Ovary (tissue), 9 donors: ENCODE measurements around the gene ANKRD53. TPM values are rescaled to one million over a fixed set of nuclear protein-coding genes. Genes with fewer than 3 reads are reported as not detected.

Experiments used
- polyA plus RNA-seq, 2 donors: library from polyadenylated mRNA; stranded (reverse); fragments of 200-250 nt in 1 of 2; fragments of 350-450 nt in 1 of 2; fragmentation: Illumina TruSeq in 1 of 2; extraction: RNeasy Lipid Tissue Mini Kit (QIAGEN cat#74804) in 1 of 2; gene quantifications; one replicate each; pipeline ENCODE4 v1.2.3, GENCODE V29; 2013 to 2014
- small RNA-seq: library from RNA; depleted of rRNA; stranded (forward); fragments of <200 nt; gene quantifications from one replicate; pipeline ENCODE3, GENCODE V24; 2016
- total RNA-seq, 7 donors: library from RNA; depleted of rRNA in 2 of 7; stranded (reverse); fragments of >200 nt in 2 of 7; fragmentation: NEBNext Ultra II Directional in 3 of 7; extraction: Animal tissue kit (Norgen Biotek cat#: 25700) in 3 of 7; gene quantifications; one replicate each; pipeline versions ENCODE4 v1.1.0 to v1.2.4, GENCODE V29; 2016 to 2023
- donor health status: DM: no; HTN: no; CAD: no; lungs with moderate emphysema.
- donor health status: DM: no; HTN: no; CAD: no.
- donor health status: Bipolar disorder and iron deficiency.
- donor health status: DM: yes; HTN: yes; CAD: no.
- donor health status: DM: no; HTN: no; CAD: no.
- donor health status: DM: yes; HTN: yes; CAD: no.

The ANKRD53 gene
- total and polyA plus RNA-seq, 9 donors, result 2.0 to 8.3 (median 3.9) TPM

Small RNAs within 50 kb of the gene (small RNA-seq; reads per million reads assigned to genes)
- gene RN7SL160P, result not detected

Other genes with a start within 250 kb of the ANKRD53 start
- gene ADD2, start 210.4 kb upstream of the ANKRD53 start, total RNA-seq, result 1 to 10 TPM in 4 of 7 donors, under 1 TPM in 3; 0.38 to 6.2 (median 1.2) TPM
- under 1 TPM; 0.29 to 0.62 TPM for gene ADD2, start 210.4 kb upstream of the ANKRD53 start, polyA plus RNA-seq
- gene FIGLA, start 188.0 kb upstream of the ANKRD53 start, total RNA-seq, result under 1 TPM in 1 of 7 donors, not detected in 6; 0.35 TPM
- gene FIGLA, start 188.0 kb upstream of the ANKRD53 start, polyA plus RNA-seq, result 1 to 10 TPM in 1 of 2 donors, not detected in 1; 3.3 TPM
- gene CLEC4F, start 158.0 kb upstream of the ANKRD53 start, total RNA-seq, result 1 to 10 TPM in 1 of 7 donors, under 1 TPM in 5, not detected in 1; 0.11 to 1.4 (median 0.38) TPM
- gene CLEC4F, start 158.0 kb upstream of the ANKRD53 start, polyA plus RNA-seq, result 1 to 10 TPM in 1 of 2 donors, under 1 TPM in 1; 0.50 to 1.3 TPM
- gene CD207, start 142.8 kb upstream of the ANKRD53 start, total RNA-seq, result 1 to 10 TPM in 1 of 7 donors, under 1 TPM in 4, not detected in 2; 0.13 to 1.5 (median 0.40) TPM
- under 1 TPM; 0.35 to 0.83 TPM for gene CD207, start 142.8 kb upstream of the ANKRD53 start, polyA plus RNA-seq
- 1 to 10 TPM in 3 of 7 donors, under 1 TPM in 4; 0.24 to 2.8 (median 0.99) TPM for gene VAX2, start 78.1 kb upstream of the ANKRD53 start, total RNA-seq
- gene VAX2, start 78.1 kb upstream of the ANKRD53 start, polyA plus RNA-seq, result 1 to 10 TPM in 1 of 2 donors, under 1 TPM in 1; 0.25 to 2.1 TPM
- gene ATP6V1B1, start 42.7 kb upstream of the ANKRD53 start, total RNA-seq, result 10 to 100 TPM in 2 of 7 donors, 1 to 10 TPM in 3, under 1 TPM in 1, not detected in 1; 0.72 to 11.9 (median 3.4) TPM
- 1 to 10 TPM in 1 of 2 donors, under 1 TPM in 1; 0.62 to 1.7 TPM for gene ATP6V1B1, start 42.7 kb upstream of the ANKRD53 start, polyA plus RNA-seq
- 10 to 100 TPM; 21.6 to 62.9 (median 57.3) TPM for gene TEX261, start 16.2 kb downstream of the ANKRD53 start, total RNA-seq
- gene TEX261, start 16.2 kb downstream of the ANKRD53 start, polyA plus RNA-seq, result 100 to 1,000 TPM in 1 of 2 donors, 10 to 100 TPM in 1; 44.4 to 132 TPM
- 10 to 100 TPM; 58.9 to 94.6 (median 81.1) TPM for gene NAGK, start 90.0 kb downstream of the ANKRD53 start, total RNA-seq
- 10 to 100 TPM; 57.7 to 78.5 TPM for gene NAGK, start 90.0 kb downstream of the ANKRD53 start, polyA plus RNA-seq
- 10 to 100 TPM; 10.7 to 22.0 (median 17.3) TPM for gene MCEE, start 151.6 kb downstream of the ANKRD53 start, total RNA-seq
- 10 to 100 TPM; 17.6 to 22.3 TPM for gene MCEE, start 151.6 kb downstream of the ANKRD53 start, polyA plus RNA-seq
- gene MPHOSPH10, start 152.0 kb downstream of the ANKRD53 start, total RNA-seq, result 10 to 100 TPM; 19.9 to 38.8 (median 28.9) TPM
- 10 to 100 TPM; 22.9 to 30.8 TPM for gene MPHOSPH10, start 152.0 kb downstream of the ANKRD53 start, polyA plus RNA-seq
- gene PAIP2B, start 248.5 kb downstream of the ANKRD53 start, total RNA-seq, result 10 to 100 TPM in 6 of 7 donors, 1 to 10 TPM in 1; 9.0 to 20.7 (median 19.3) TPM
- 1 to 10 TPM; 8.9 to 9.0 TPM for gene PAIP2B, start 248.5 kb downstream of the ANKRD53 start, polyA plus RNA-seq